Measurements from ENCODE around the gene SPATA6L. TPM values are rescaled to one million over a fixed set of nuclear protein-coding genes. Genes with fewer than 3 reads are reported as not detected.

The SPATA6L gene
- total RNA-seq, 1 donor: 0.43 TPM

DNA sequence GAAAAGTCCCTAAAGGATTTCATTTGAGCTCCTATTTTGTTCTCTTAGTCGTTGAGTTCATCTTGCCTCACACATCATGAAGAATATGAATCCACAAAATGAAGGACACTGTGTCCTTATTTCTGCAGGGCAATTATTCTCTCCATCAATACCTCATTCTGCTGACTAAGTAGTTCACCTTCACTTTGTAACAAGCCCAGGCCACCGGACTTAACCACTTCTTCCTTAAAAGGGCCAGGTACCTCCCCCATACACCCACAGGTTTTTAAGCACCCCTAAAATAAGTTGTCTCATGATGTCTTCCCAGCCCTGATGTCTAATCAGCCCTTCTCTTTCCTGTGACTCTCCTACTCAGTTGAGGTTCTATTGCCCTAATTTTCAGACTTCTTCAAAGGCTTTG is 71.3 kb downstream of the SPATA6L start:
- TF ChIP-seq, protein P1, sequence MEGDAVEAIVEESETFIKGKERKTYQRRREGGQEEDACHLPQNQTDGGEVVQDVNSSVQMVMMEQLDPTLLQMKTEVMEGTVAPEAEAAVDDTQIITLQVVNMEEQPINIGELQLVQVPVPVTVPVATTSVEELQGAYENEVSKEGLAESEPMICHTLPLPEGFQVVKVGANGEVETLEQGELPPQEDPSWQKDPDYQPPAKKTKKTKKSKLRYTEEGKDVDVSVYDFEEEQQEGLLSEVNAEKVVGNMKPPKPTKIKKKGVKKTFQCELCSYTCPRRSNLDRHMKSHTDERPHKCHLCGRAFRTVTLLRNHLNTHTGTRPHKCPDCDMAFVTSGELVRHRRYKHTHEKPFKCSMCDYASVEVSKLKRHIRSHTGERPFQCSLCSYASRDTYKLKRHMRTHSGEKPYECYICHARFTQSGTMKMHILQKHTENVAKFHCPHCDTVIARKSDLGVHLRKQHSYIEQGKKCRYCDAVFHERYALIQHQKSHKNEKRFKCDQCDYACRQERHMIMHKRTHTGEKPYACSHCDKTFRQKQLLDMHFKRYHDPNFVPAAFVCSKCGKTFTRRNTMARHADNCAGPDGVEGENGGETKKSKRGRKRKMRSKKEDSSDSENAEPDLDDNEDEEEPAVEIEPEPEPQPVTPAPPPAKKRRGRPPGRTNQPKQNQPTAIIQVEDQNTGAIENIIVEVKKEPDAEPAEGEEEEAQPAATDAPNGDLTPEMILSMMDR (IDR thresholded peaks at IDR 0.05; ENCODE audit: insufficient read depth, low read depth, low read length): no peak
- no peak for DNase-seq (ENCODE audit: low read depth)
- H3K4me3 ChIP-seq (ENCODE audit: low read depth, low read length): no peak overlapping the region

DNA sequence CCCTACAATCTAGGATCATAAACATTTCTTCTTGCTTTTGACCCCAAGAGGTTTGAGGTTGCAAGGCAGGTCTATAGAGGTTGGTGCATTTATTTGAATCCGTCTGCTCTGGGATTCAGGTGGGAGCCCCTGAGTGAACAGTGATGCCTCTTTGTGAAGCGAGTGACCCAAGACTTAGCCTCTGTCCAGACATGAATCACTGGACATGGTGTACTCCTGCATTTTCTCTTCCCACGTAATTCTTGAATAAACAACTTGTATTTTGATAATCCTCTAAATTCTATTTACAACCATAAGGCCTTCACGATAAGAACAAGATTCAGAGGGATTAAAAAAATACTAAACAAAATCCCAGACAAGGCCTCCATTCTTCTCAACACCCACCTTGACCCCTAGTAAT is 71.7 kb downstream of the SPATA6L start:
- TF ChIP-seq, protein P1 (IDR thresholded peaks at IDR 0.05; ENCODE audit: insufficient read depth, low read depth, low read length): no peak
- peak; percentile 80 for DNase-seq (ENCODE audit: low read depth)
- no peak overlapping the region for H3K4me3 ChIP-seq (ENCODE audit: low read depth, low read length)

DNA sequence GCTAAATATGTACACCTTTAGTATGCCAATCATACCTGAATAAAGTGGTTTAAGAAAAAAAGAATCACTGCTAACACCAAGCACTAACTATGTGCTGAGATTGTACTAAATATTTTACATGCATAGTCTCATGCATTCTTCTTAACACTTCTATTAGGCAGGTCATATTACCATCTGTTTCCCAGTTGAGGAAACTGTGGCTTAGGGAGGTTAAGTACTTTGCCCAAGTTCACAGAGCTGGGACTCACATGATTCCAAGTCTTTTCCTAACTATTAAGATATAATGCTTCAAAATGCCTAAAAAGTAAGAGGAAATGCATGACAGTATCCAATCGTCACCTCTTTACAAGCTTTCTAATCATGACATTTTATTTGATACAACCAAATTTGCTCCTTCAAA is 73.4 kb downstream of the SPATA6L start:
- H3K4me3 ChIP-seq (ENCODE audit: low read depth, low read length): no peak overlapping the region
- TF ChIP-seq, protein P1 (IDR thresholded peaks at IDR 0.05; ENCODE audit: insufficient read depth, low read depth, low read length): no peak
- DNase-seq (ENCODE audit: low read depth): peak; percentile 84

DNA sequence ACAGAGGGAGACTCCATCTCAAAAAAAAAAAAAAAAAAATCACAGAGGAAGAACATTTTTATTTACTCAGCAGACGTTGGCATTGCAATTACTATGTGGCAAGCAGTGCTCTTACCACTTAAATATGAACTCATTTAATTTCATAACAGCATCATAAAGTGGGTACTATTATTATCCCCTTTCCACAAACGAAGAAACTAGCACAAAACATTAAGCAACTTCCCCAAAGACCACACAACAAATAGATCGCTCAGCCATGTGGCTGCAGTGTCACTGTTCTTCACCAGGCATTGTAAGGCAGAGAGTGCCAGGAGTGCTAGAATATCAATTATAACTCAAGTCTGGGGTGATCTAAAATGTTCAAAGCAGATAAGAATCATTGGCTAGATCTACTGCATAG is 74.0 kb downstream of the SPATA6L start:
- DNase-seq (ENCODE audit: low read depth): no peak
- TF ChIP-seq, protein P1 (IDR thresholded peaks at IDR 0.05; ENCODE audit: insufficient read depth, low read depth, low read length): no peak
- H3K4me3 ChIP-seq (ENCODE audit: low read depth, low read length): no peak overlapping the region

DNA sequence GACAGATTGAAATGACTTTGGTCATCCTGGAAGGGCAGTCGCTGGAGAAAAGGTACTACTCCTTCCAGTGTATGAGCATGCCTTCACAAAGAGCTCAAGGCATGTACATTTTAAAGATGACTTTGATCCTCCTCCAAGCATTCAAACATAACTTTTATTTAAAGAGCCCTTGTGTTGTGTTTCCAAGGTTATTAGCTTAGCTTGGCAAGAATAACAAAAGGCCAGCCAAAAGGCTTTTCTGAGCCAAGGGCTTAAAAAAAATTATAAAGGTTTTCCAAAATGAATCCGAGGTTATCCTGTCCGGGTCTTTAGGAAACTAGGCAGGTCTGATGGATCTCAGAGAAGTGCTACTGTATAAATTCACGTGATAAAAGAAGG is 75.2 kb downstream of the SPATA6L start:
- TF ChIP-seq, protein P1 (IDR thresholded peaks at IDR 0.05; ENCODE audit: insufficient read depth, low read depth, low read length): no peak
- no peak for DNase-seq (ENCODE audit: low read depth)
- no peak overlapping the region for H3K4me3 ChIP-seq (ENCODE audit: low read depth, low read length)

DNA sequence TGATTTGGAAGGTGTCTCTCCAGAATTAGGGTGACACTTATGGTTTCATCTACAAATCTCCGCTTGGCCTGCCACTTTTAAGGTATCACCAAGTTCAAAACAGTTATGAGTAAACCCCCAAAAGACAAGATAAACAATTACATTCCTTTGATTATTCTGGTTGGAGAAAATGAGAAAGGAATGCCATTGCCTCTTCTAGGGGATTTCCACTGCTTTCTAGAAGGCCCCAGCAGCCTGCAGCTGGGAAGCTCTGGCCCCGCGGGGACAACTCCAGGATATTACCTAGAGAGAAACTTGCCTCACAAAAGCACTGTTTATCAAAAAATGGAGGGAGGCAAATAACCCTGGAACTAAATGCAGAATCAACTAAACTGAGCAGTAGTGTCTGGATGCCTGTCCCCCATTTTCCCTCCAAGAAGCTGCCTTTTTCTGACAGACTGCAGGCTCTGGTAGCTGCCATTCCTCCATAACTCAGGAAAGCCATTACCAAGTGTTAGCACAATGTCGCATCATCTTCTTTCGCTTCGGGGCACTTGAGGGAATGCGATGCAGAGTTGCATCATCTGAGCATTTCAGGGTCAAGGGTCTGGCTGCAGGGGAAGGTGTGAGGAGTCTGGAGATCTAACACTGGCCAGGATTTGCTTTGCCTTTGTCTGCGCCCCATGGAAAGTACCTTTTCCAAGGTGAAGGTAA is 75.7 kb downstream of the SPATA6L start:
- H3K4me3 ChIP-seq (ENCODE audit: low read depth, low read length): no peak overlapping the region
- TF ChIP-seq, protein P1 (IDR thresholded peaks at IDR 0.05; ENCODE audit: insufficient read depth, low read depth, low read length): no peak
- peak; percentile 53 for DNase-seq (ENCODE audit: low read depth)

DNA sequence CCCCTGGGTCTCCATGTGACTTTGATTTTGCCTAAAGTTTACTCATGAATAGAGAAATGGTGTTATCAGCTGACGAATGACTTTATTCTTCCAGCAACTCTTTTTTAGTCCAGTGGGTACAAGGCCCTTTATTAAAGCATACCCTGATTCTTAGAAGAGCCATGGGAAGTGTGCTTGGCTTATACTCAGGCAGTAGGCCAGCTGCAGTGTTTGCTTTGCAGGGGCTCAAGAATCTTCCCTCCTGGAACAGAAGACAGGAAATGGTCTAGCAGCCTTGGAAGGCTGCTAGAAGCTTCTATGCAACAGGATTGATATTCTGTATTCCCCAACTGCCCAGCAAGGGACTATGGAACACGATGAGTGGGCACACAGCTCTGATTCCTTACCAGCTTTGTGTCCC is 77.6 kb downstream of the SPATA6L start:
- DNase-seq (ENCODE audit: low read depth): no peak
- no peak overlapping the region for H3K4me3 ChIP-seq (ENCODE audit: low read depth, low read length)
- TF ChIP-seq, protein P1 (IDR thresholded peaks at IDR 0.05; ENCODE audit: insufficient read depth, low read depth, low read length): no peak
